Tibial nerve (tissue), 4 donors: ENCODE results near the gene SIRPD.

ENCODE experiments used
- EP300 ChIP-seq, 2 donors: sonication (generic); formaldehyde crosslinking; IDR thresholded peaks; one replicate each; pipeline ENCODE4 v1.6.1; 2017; ENCODE audit warnings: antibody characterized with exemption in 2 of 2, mild to moderate bottlenecking in 1 of 2
- TF ChIP-seq, protein P1 (sequence below), 5 experiments: fragments of 200-600 bp in 3 of 5; fragments of 450-650 bp in 2 of 5; sonication (generic) in 3 of 5; IDR thresholded peaks; one replicate each; pipeline ENCODE4 v1.5.1; 2016 to 2019; ENCODE audit warnings: antibody characterized with exemption in 5 of 5, mild to moderate bottlenecking in 3 of 5, moderate library complexity in 2 of 5

GRCh38 chr20:1517010-1517409 lies 40.5 kb downstream of the SIRPD start:
- TF ChIP-seq, protein P1, sequence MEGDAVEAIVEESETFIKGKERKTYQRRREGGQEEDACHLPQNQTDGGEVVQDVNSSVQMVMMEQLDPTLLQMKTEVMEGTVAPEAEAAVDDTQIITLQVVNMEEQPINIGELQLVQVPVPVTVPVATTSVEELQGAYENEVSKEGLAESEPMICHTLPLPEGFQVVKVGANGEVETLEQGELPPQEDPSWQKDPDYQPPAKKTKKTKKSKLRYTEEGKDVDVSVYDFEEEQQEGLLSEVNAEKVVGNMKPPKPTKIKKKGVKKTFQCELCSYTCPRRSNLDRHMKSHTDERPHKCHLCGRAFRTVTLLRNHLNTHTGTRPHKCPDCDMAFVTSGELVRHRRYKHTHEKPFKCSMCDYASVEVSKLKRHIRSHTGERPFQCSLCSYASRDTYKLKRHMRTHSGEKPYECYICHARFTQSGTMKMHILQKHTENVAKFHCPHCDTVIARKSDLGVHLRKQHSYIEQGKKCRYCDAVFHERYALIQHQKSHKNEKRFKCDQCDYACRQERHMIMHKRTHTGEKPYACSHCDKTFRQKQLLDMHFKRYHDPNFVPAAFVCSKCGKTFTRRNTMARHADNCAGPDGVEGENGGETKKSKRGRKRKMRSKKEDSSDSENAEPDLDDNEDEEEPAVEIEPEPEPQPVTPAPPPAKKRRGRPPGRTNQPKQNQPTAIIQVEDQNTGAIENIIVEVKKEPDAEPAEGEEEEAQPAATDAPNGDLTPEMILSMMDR (IDR thresholded peaks at IDR 0.05), result no peak
- TF ChIP-seq EP300 (IDR thresholded peaks at IDR 0.05), result no peak
